Mucosa of gallbladder (tissue), 1 donor: ENCODE data around the gene PSPN. TPM values are rescaled to one million over a fixed set of nuclear protein-coding genes. Genes with fewer than 3 reads are reported as not detected.
"Not testable (repeated sequence)": the region's sequence is repeated elsewhere in the genome, so short reads cannot be mapped to it uniquely, and the experiment has no call there.

ENCODE experiments used
- DNase-seq: peaks from one replicate; pipeline ENCODE4 v3.0.0-alpha.2; 2020; ENCODE audit warnings: low spot score
- total RNA-seq: library from RNA; stranded (reverse); gene quantifications from one replicate; pipeline ENCODE4 v1.2.1, GENCODE V29; 2021
- donor health status: DM: no; HTN: no; CAD: no.

The PSPN gene
- total RNA-seq, 1 donor from 2014 or later = 4.5 TPM

- no peak for DNase-seq
Observed at GRCh38 chr19:6402837-6403608, 27.3 kb upstream of the PSPN start.

DNA sequence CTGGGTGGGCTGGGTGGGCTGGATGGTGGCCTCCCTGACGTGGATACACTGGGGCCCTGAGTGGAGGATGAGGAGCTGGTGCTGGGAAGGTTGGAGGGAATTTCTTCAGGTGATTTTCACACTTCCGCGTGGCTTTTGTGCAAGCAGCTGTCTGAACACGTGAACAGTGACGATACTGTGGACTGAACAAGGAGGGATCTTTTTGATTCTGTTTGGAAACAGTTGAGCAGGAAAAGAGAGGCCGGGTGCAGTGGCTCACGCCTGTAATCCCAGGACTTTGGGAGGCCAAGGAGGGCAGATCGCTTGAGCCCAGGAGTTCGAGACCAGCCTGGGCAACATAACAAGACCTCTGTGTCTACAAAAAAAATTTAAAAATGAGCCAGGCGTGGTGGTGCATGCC lies 26.3 kb upstream of the PSPN start:
- no peak for DNase-seq

DNA sequence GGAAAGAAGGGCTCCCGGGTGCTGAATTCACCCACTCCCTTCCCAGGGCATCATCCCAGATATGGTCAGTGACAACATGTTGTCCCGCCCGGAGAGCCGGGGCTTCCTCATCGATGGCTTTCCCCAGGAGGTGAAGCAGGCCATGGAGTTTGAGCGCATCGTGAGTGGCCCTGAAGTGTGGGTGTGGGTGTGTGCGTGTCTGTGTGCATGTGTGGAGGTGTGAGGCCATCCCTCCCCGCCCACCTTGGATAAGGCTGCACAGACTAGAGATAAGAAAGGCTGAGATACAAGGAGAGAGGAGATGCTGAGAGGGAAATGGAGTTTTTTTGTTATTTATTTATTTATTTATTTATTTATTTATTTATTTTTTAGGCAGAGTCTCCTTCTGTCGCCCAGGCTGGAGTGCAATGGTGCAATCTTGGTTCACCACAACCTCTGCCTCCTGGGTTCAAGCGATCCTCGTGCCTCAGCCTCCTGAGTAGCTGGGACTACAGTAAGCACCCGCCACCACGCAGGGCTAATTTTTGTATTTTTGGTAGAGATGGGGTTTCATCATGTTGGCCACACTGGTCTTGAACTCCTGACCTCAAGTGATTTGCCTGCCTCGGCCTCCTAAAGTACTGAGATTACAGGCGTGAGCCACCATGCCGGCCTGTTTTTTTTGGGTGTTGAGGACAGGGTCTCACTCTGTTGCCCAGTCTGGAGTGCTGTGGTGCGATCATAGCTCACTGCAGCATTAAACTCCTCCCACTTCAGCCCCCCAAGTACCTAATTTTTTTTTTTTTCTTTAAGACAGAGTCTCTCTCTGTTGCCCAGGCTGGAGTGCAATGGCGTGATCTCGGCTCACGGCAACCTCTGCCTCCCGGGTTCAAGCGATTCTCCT lies 24.6 kb upstream of the PSPN start:
- not testable (repeated sequence) for DNase-seq

DNA sequence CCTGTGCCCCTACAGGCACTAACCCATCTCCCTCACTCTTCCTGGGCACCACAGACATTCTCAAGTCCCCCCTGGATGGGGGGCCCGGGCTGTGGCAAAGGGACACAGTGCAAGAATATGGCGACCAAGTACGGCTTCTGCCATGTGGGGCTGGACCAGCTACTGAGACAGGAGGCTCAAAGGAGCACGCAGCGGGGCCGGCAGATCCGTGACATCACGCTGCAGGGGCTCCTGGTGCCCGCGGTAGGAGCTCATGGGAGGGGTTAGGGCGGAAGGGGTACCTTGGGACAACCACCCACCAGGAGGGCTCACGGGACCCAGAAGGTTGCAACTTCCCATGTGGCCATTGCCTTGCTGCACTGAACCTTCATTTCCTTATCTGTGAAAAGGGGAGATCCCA lies 20.6 kb upstream of the PSPN start:
- DNase-seq = no peak

- DNase-seq = no peak
Observed at GRCh38 chr19:6394831-6395230, 19.1 kb upstream of the PSPN start.

DNA sequence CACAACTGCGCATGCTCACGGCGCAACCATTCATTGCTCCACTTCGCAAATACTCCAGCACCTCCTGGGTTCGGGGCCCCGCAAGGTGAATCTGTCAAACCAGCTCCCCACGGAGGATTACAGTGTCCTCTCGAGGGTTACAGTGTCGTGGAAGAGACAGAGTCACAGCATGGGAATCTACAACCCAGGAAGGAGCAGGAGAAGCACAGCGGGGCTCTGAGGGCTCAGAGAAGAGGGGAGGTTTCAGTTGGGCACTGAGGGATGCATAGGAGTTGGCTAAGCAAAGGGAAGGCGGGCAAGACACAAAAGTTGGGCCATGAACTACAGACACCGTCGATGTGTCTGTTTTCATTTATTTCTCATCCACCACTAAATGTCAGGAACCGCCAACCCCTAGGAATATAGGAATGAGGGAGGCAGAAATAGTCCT lies 18.3 kb upstream of the PSPN start:
- DNase-seq = no peak

GRCh38 chr19:6393074-6393982 lies 17.6 kb upstream of the PSPN start, which contains the start of gene GTF2F1:
Gene GTF2F1 (minus strand): TSS chr19:6393164. CDS start chr19:6392995, 169 bp downstream.
- DNase-seq = peak; percentile 92

GRCh38 chr19:6392221-6393073 lies 16.7 kb upstream of the PSPN start:
- no peak for DNase-seq

- DNase-seq = no peak
Observed at GRCh38 chr19:6387372-6387771, 11.6 kb upstream of the PSPN start.

DNA sequence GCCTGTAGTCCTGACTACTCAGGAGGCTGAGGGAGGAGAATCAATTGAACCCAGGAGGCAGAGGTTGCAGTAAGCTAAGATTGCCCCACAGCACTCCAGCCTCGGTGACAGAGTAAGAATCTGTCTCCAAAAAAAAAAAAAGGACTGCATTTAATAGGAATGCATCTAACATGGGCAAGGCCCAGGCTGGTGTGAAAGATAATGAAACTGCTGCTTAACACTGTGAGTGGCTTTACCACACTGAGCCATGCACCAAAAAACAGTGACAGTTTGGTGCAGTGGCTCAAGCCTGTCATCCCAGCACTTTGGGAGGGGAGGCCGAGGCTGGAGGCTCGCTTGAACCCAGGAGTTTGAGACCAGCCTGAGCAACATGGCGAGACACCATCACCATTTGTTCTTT lies 8.6 kb upstream of the PSPN start:
- no peak for DNase-seq

DNA sequence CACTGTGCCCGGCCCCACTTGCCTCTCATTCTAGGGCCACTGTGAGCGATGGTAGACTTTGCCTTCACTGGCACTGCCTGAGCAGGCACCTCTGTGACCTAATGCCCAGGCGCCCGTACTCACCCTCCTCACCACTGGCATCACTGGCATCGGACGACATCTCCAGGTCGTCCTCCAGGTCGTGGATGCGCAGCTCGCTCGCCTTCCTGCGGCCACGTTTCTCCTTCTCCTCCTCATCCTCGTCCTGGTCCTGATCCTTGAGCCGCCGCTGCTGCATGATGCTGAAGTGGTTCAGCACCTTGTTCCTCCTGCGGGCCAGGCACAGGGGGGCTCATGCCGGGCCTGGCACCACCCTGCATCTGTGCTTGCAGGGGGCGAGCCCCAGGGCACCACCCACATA lies 7.5 kb upstream of the PSPN start:
- DNase-seq = no peak

- DNase-seq = no peak
Observed at GRCh38 chr19:6381030-6381750, 5.5 kb upstream of the PSPN start.

GRCh38 chr19:6379744-6380143 lies 4.0 kb upstream of the PSPN start:
- DNase-seq = no peak

GRCh38 chr19:6378486-6378885 lies 2.8 kb upstream of the PSPN start:
- no peak for DNase-seq

DNA sequence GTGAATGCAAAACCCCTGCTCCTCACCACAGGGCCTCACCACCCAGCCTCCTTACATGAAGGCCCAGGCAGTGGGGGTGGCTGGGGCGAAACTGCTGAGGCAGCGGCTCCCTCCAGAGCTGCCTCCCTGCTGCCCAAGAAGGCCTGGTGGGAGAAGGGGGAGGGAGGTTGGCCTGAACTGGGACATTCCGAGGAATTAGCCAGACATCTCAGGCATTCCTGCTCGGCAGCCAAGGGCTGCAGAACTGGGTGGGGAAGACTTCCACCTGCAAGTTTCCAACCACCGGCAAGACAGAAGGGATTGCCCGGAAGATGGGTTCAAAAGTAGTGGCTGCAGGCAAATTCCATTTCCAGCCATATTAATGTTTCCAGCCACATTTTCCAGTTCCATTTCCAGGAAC lies 2.3 kb upstream of the PSPN start:
- DNase-seq = peak; percentile 23

DNA sequence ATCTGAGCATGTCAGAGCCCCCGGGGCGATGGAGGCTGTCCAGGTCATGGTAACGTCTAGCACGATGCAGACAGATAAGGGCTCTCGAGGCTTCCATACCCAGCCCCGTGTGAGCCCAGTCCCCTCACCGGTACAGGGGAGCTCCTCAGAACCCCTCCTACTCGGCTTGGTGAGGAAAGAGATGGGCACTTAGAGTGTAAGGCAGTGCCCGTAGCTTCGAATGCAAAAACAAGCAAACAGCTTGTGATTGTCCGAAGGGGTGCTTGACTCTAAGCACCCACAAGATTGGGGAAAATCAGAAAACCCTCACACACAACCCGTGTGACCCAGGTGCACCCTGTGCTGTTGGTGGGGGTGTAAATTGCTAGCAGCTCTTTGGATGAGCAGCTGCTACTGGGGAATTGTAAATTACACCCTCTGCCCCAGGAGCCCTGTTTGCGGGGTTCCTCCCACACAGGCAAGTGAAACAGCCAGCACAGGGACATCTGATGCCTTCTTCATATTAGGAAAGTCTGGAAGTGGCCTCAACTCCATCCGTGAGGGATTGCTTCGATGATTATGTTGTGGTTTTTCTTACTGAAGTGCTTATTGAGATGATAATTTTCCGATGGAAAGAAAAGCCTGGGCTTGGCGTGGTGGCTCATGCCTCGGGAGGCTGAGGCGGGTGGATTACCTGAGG lies 918 bp upstream of the PSPN start:
- DNase-seq = no peak

GRCh38 chr19:6374711-6375410 lies 872 bp downstream of the PSPN start:
- no peak for DNase-seq

- peak; percentile 12 for DNase-seq
Observed at GRCh38 chr19:6374161-6374709, 1.5 kb downstream of the PSPN start.

GRCh38 chr19:6373813-6374108 lies 2.0 kb downstream of the PSPN start:
- DNase-seq = peak; percentile 29
